GM19397 (cell line): Measurements from ENCODE around the gene SEPTIN7.

ENCODE experiments used
- ATAC-seq: cut with Tn5 transposase; IDR thresholded peaks from one replicate; pipeline ENCODE4 v1.9.1; 2021; ENCODE audit warnings: mild to moderate bottlenecking, moderate library complexity; ENCODE audit not compliant: unreplicated experiment

Gene SEPTIN7

GRCh38 chr7:35826751-35827150 lies 25.9 kb downstream of the SEPTIN7 start:
- ATAC-seq, result no peak

DNA sequence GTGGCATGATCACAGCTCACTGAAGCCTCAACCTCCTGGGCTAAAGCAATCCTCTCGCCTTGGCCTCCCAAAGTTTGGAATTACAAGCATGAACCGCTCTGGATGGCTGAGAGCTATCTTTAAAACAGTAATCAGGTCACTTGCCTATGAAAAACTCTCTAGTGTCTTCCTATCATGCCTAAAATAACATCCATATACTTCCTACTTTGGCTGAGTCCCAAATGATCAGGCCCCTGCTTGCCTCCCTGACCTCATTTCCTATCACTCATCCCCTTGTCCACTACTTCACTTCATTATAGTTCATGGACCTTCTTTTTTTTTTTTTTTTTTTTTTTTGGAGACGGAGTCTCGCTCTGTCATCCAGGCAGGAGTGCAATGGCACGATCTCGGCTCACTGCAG lies 28.0 kb downstream of the SEPTIN7 start:
- no peak for ATAC-seq

- ATAC-seq, result no peak
These were observed 30.4 kb downstream of the SEPTIN7 start for GRCh38 chr7:35831208-35831607.

DNA sequence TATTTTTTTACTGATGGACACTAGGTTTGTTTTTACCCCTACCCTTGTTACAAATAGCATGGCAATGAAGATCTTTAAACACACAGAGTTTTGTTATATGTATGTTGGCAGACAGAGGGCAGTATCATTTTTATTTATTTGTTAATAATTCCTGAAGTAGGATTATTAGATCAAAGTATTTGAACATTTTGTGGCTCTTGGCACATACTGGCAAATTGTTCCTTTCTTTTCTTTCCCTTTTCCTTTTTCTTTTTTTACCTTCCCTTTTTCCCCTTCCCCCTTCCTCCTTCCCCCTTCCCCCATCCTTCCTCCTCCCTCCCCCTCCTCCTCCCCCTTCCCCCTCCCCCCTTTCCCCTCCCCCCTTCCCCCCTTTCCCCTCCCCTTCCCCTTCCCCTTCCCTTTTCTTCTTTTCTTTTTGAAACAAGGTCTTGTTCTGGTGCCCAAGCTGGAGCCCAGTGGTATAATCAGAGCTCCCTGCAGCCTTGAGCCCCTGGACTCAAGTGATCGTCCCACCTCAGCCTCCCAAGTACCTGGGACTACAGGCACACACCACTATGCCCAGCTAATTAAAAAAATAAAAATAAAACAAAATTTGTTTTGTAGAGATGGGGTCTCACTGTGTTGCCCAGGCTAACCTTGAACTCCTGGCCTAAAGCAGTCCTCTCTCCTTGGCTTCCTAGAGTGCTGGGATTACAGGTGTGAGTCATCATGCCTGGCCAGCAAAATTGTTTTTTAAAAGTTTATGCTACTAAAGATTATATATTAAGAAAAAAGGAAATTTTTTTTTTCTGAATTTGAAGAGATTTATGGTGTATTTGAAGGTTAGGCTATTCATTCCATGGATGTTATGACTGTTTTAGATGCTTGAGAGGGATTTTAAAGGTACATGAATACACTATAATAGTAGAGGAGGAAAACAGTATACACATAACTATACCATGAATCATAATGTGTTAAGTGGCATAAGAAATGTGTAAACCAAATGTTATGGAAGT lies 39.3 kb downstream of the SEPTIN7 start:
- no peak for ATAC-seq

- no peak for ATAC-seq
These were observed 46.1 kb downstream of the SEPTIN7 start for GRCh38 chr7:35846816-35847412.

DNA sequence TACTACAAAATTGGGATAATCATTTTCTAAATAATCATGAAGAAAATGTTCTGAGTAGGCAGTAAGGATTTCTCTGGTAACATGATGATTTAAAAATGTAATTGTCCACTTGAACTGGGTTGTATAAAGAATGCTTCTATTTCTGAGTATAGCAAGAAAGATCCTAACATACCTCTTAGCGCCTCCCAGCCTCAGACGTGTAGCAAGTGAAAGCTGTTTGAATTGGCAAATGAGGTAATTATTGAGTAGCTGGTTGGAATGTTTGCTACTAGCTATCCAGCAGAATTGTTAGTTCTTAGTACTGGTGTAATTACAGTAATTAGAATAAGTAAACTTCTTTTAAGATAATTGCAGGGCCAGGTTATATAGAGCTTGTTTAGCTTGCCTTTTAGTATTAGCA lies 47.9 kb downstream of the SEPTIN7 start:
- no peak for ATAC-seq

- no peak for ATAC-seq
These were observed 48.4 kb downstream of the SEPTIN7 start for GRCh38 chr7:35849158-35849831.

DNA sequence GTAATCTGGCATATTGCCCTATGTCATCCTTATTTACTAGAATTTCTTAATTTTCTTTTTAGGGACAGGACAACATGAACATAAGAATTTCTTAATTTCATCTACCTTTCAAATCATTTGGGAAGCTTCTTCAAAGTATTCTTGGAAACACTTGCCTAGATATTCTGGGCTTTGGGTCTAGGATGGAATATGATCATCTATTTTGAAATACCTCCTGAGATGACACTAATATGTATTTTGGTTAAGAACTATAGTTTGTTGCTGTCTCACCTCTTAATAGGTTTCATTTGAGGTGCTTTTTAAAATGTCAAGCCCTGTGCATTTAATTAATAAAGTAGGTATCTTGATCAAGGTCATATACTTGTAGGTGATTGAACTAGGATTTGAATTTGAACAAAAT lies 49.1 kb downstream of the SEPTIN7 start:
- ATAC-seq, result no peak
